Prostate gland (tissue), 2 donors: ENCODE data around the gene INPP4B.

ENCODE experiments used
- POLR2A ChIP-seq: fragments of 450-650 bp; IDR thresholded peaks from one replicate; pipeline ENCODE4 v1.6.1; 2016; ENCODE audit warnings: antibody characterized with exemption, mild to moderate bottlenecking
- POLR2AphosphoS5 ChIP-seq: sonication (generic); formaldehyde crosslinking; IDR thresholded peaks from one replicate; pipeline ENCODE4 v1.6.1; 2017; ENCODE audit warnings: antibody characterized with exemption
- TF ChIP-seq, protein P1 (sequence below), 4 experiments: fragments of 200-600 bp in 2 of 4; fragments of 450-650 bp in 2 of 4; sonication (generic) in 2 of 4; IDR thresholded peaks; 1 replicate in 3 of 4; 2 replicates in 1 of 4; pipeline ENCODE4 v1.5.1; 2016 to 2019; ENCODE audit warnings: antibody characterized with exemption in 4 of 4, mild to moderate bottlenecking in 2 of 4, moderate library complexity in 2 of 4

DNA sequence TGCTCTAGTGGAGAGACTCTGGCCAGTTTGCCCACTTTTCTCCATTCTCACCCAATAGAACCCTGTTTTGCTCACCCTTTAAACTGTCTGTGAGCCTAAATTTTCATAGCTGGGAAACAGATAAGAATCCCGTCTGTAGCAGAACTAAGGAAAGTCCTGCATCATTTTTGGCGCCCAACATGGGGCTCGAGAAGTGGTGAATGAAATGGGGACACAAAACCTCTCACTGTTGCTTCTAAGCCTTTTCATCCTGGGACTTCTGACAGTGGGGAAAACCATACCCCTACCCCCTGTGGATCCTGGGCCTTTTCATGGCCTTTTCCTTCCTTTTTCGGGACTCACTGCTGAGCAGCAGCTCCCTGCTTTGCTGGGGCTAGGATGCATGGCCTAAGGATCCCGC lies 189.9 kb downstream of the INPP4B start:
- TF ChIP-seq, protein P1, sequence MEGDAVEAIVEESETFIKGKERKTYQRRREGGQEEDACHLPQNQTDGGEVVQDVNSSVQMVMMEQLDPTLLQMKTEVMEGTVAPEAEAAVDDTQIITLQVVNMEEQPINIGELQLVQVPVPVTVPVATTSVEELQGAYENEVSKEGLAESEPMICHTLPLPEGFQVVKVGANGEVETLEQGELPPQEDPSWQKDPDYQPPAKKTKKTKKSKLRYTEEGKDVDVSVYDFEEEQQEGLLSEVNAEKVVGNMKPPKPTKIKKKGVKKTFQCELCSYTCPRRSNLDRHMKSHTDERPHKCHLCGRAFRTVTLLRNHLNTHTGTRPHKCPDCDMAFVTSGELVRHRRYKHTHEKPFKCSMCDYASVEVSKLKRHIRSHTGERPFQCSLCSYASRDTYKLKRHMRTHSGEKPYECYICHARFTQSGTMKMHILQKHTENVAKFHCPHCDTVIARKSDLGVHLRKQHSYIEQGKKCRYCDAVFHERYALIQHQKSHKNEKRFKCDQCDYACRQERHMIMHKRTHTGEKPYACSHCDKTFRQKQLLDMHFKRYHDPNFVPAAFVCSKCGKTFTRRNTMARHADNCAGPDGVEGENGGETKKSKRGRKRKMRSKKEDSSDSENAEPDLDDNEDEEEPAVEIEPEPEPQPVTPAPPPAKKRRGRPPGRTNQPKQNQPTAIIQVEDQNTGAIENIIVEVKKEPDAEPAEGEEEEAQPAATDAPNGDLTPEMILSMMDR (IDR thresholded peaks at IDR 0.05), result no peak
- TF ChIP-seq POLR2AphosphoS5 (no peak), POLR2A (no peak)
